Cardiac atrium fibroblast (primary cell): Measurements from ENCODE around the gene DSC2. TPM values are rescaled to one million over a fixed set of nuclear protein-coding genes. Genes with fewer than 3 reads are reported as not detected.

Source experiments
- total RNA-seq: library from RNA; depleted of rRNA; stranded (reverse); fragments of >200 nt; gene quantifications from 2 replicates; pipeline ENCODE4 v1.2.3, GENCODE V29; 2015

The DSC2 gene
- total RNA-seq = 0.65 and 1.1 TPM in 2 replicates

GRCh38 chr18:31102025-31102684, at the start of gene DSC2:
Gene DSC2, minus strand, starts transcription at chr18:31102421. Its CDS starts 450 bp downstream, at chr18:31101971.

DNA sequence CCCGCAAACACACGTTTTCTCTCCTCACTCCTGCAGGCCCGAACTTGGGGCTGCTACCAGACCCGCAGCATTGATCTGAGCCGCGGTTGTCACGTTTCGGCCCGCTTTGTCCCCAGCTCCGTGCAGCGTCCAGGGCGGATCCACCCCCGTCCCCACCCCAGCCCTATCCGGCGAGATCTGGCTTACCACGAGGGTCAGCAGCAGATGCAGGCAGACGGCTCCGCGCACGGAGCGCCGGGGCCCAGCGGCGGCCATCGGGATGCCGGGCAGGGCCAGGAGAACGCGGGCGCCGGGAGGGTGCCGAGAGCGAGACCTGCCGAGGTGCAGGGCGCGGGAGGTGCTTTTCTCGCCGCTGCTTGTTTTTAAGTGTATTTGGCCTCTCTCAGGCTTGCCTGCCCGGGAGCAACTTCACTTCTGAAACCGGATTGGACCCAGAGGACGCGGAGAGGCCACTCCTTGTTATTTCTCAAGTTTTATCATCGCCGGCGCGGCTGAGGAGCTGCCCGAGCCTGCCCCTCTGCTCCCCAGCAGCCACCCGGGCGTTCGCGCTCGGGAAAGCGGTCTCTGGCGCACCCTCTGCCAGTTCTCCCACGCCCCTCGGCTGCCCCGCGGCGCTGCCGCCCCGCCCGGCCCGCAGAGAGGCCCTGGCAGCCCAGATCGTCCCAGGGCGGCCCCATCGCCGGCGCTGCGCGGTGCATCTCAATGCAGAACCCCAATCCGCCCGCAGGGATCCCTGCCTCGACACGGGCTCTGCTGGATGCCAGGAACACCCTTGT, 59.6 kb downstream of the DSC2 start, which contains the start of gene DSC3:
Gene DSC3 (minus strand): TSS at position 337 of the 776 bp plus-strand sequence. CDS start 82 bp downstream, at position 255.

Other genes starting within 250 kb of the DSC2 start
- gene DSC3, start 59.7 kb downstream of the DSC2 start, total RNA-seq = 12.2 and 15.3 TPM in 2 replicates
- gene DSC1, start 60.4 kb upstream of the DSC2 start, total RNA-seq = not detected in 2 replicates
- not detected in 2 replicates for gene DSG1, start 215.7 kb upstream of the DSC2 start, total RNA-seq